Brain microvascular endothelial cell (primary cell): ENCODE data around the gene EIF2D.

ENCODE experiments used
- DNase-seq: peaks from one replicate; pipeline ENCODE4 v3.0.0-alpha.2; 2020
- H3K27ac ChIP-seq: fragments of 250-450 bp; sonication (Bioruptor Pico); 2 replicates; pipeline ENCODE4 v1.5.1; 2020; ENCODE audit warnings: mild to moderate bottlenecking, moderate library complexity
- H3K27me3 ChIP-seq: fragments of 250-450 bp; sonication (Bioruptor Pico); replicated peaks from 2 replicates; pipeline ENCODE4 v1.5.1; 2020; ENCODE audit warnings: mild to moderate bottlenecking
- H3K36me3 ChIP-seq: fragments of 250-450 bp; sonication (Bioruptor Pico); replicated peaks from 2 replicates; pipeline ENCODE4 v1.5.1; 2020; ENCODE audit warnings: mild to moderate bottlenecking
- H3K4me3 ChIP-seq: 2 replicates; pipeline ENCODE4 v1.5.1; 2011; ENCODE audit warnings: low read depth, mild to moderate bottlenecking, control low read depth, low read length, moderate library complexity
- in situ Hi-C: cut with HindIII; loops from 2 replicates; pipeline ENCODE4 v1.10.0; 2017; ENCODE audit warnings: low sequenced_read_pairs, low pct_ligation_motif_present
- TF ChIP-seq, protein P1 (sequence below): IDR thresholded peaks from 2 replicates; pipeline ENCODE4 v1.5.1; 2011; ENCODE audit warnings: low read depth, mild to moderate bottlenecking, moderate library complexity, low read length, control low read depth, inconsistent platforms; ENCODE audit errors: missing control alignments

The EIF2D gene

DNA sequence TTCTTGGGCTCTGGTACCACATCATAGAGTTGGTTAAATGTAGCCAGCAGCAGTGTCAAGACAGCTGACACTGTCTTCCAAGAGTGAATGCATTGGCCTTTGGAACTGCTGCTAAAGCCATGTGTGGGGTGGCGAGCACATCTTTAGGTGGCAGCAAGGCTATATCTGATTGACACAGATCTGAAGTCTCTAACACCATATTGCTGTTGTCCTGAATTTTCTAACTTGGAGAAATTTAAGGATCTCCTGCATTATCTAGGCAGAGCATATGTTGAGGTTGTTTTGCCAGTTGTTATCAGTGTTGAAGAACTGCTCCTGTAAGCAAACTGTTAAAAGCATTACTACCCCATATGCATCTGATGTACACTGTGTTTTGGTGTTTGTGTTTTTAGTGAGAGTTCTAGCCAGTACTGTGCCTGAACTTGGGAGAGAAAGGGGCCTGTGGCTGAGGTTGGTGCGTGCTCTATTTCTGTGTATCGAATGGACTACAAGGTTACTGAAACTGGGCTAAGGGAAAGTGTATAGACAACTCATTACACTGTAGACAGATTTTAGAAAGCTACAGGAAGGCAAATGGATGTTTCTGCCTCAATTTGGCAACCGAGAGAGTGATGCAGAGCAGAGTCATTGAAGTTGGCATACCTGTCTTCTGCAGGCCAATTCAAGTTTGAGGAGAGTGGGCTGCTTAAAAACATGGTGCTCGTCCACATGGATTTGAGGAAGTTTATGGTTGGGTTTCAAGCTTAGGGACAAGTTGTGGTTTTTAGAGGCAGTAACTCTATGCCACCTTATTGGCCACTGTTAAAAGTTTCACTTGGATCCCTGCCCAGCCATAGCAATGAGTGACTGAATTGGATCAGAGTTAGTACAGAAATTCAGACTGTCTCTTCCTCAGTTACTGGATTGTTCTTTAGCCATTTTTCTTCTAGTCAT lies 40.0 kb upstream of the EIF2D start:
- in situ Hi-C loops = no loop called here
- no peak overlapping the region for H3K4me3 ChIP-seq
- peaks cover 16% of the 10 kb centered on the region for H3K36me3 ChIP-seq
- H3K27ac ChIP-seq = no peak overlapping the region
- TF ChIP-seq, protein P1, sequence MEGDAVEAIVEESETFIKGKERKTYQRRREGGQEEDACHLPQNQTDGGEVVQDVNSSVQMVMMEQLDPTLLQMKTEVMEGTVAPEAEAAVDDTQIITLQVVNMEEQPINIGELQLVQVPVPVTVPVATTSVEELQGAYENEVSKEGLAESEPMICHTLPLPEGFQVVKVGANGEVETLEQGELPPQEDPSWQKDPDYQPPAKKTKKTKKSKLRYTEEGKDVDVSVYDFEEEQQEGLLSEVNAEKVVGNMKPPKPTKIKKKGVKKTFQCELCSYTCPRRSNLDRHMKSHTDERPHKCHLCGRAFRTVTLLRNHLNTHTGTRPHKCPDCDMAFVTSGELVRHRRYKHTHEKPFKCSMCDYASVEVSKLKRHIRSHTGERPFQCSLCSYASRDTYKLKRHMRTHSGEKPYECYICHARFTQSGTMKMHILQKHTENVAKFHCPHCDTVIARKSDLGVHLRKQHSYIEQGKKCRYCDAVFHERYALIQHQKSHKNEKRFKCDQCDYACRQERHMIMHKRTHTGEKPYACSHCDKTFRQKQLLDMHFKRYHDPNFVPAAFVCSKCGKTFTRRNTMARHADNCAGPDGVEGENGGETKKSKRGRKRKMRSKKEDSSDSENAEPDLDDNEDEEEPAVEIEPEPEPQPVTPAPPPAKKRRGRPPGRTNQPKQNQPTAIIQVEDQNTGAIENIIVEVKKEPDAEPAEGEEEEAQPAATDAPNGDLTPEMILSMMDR = no peak
- DNase-seq = no peak
- no peaks in the 10 kb centered on the region for H3K27me3 ChIP-seq

DNA sequence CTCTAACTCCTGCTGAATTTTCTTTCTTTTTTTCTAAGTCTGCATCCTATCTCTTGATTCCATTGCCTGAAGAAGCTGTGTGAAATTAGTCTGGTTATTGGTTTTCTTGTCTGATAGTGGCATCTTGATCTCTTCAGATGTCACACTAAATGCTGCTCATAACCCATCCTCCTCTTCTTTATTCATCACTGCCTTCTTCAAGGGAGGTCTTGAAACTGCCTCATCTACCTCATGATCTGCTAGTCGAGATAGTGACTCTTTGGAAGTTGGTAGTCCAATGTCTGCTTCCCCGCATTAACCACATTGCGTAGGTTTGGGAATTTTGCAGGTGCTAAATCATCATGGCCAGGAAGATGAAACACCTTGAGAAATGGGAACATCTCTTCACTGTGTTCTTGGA lies 38.7 kb upstream of the EIF2D start:
- H3K4me3 ChIP-seq = no peak overlapping the region
- H3K27me3 ChIP-seq = no peaks in the 10 kb centered on the region
- TF ChIP-seq, protein P1 = no peak
- no peak for DNase-seq
- peaks cover 16% of the 10 kb centered on the region for H3K36me3 ChIP-seq
- no peak overlapping the region for H3K27ac ChIP-seq
- in situ Hi-C loops = no loop called here

GRCh38 chr1:206649261-206649921 lies 37.1 kb upstream of the EIF2D start:
- in situ Hi-C loops = no loop called here
- H3K27me3 ChIP-seq = no peaks in the 10 kb centered on the region
- TF ChIP-seq, protein P1 = no peak
- no peak for DNase-seq
- H3K4me3 ChIP-seq = no peak overlapping the region
- no peak overlapping the region for H3K27ac ChIP-seq
- peaks cover 16% of the 10 kb centered on the region for H3K36me3 ChIP-seq

- Histone ChIP-seq H3K27ac (no peak overlapping the region), H3K4me3 (no peak overlapping the region), H3K27me3 (no peaks in the 10 kb centered on the region), H3K36me3 (peaks cover 16% of the 10 kb centered on the region)
- DNase-seq = no peak
- in situ Hi-C loops = no loop called here
- TF ChIP-seq, protein P1 = no peak
Measured at GRCh38 chr1:206647224-206647623, 35.0 kb upstream of the EIF2D start.

DNA sequence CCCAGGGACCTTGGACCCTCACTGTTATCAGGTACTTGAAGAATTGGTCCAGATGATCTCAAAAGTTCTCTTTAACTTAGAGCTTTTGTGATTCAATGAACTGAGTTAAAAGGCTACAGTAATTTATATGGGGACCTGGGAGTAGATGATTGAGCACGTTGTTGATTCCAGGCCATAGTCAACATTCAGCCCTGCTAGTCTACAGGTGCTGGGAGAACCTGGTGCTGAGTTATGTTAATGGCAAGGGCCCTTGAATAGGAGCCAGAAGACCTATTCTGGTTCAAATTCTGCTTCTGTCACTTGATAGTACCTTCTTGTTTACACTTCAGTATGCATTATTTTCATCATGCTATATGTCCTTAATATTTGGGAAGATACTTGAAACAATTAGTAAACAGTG lies 34.2 kb upstream of the EIF2D start:
- peaks cover 18% of the 10 kb centered on the region for H3K36me3 ChIP-seq
- TF ChIP-seq, protein P1 = no peak

More for the DNA sequence above, 34.2 kb upstream of the EIF2D start:
- in situ Hi-C loops = no loop called here
- no peak for DNase-seq
- Histone ChIP-seq H3K27me3 (no peaks in the 10 kb centered on the region), H3K27ac (no peak overlapping the region), H3K4me3 (no peak overlapping the region)
